ENCODE results near the gene GALNT5. TPM values are rescaled to one million over a fixed set of nuclear protein-coding genes. Genes with fewer than 3 reads are reported as not detected.
A peak's percentile ranks its signal among the peaks of the same experiment; 100 is the strongest.

The GALNT5 gene
- 0.11 TPM for total RNA-seq

- no peak for TF ChIP-seq CTCF (IDR thresholded peaks at IDR 0.05)
- no peaks in the 10 kb centered on the region for H3K36me3 ChIP-seq
- no peaks in the 10 kb centered on the region for H3K27me3 ChIP-seq
- DNase-seq (ENCODE audit: low spot score in 2 of 2): no peak
- H3K4me3 ChIP-seq: peak within 1 kb of the TSS; percentile 27 to 48
- no peaks in the 10 kb centered on the region for H3K9me3 ChIP-seq
- peak within 1 kb of the TSS; percentile 14 to 40 for H3K27ac ChIP-seq
- peaks cover 0 to 6% of the 10 kb centered on the region in 2 donors for H3K4me1 ChIP-seq
- intact Hi-C loops (cut with DNase I): loop anchor here (10.0 kb wide), 1 partner anchor 923 kb away; the partner anchor contains the start of gene NR4A2
Measured at GRCh38 chr2:157257312-157258252, at the start of gene GALNT5. GALNT5 (plus strand) TSS chr2:157257705; CDS start chr2:157258083, 378 bp downstream.

- TF ChIP-seq CTCF (IDR thresholded peaks at IDR 0.05): no peak
- H3K27me3 ChIP-seq: no peaks in the 10 kb centered on the region
- intact Hi-C loops (cut with DNase I): no loop called here
- no peaks in the 10 kb centered on the region for H3K4me1 ChIP-seq
- no peaks in the 10 kb centered on the region for H3K9me3 ChIP-seq
- DNase-seq (ENCODE audit: low spot score in 2 of 2): no peak
- H3K4me3 ChIP-seq: no peak overlapping the region
- H3K27ac ChIP-seq: no peak overlapping the region
- H3K36me3 ChIP-seq: no peaks in the 10 kb centered on the region
Measured at GRCh38 chr2:157216286-157216965, 41.1 kb upstream of the GALNT5 start.

GRCh38 chr2:157217409-157217808, 40.1 kb upstream of the GALNT5 start:
- no peak for DNase-seq (ENCODE audit: low spot score in 2 of 2)
- intact Hi-C loops (cut with DNase I): no loop called here
- TF ChIP-seq CTCF (IDR thresholded peaks at IDR 0.05): no peak

GRCh38 chr2:157218911-157219310, 38.6 kb upstream of the GALNT5 start:
- Histone ChIP-seq H3K4me3 (no peak overlapping the region), H3K4me1 (no peaks in the 10 kb centered on the region), H3K9me3 (no peaks in the 10 kb centered on the region), H3K27ac (no peak overlapping the region), H3K27me3 (no peaks in the 10 kb centered on the region), H3K36me3 (no peaks in the 10 kb centered on the region)
- no peak for TF ChIP-seq CTCF (IDR thresholded peaks at IDR 0.05)
- intact Hi-C loops (cut with DNase I): no loop called here
- no peak for DNase-seq (ENCODE audit: low spot score in 2 of 2)

More at GRCh38 chr2:157217409-157217808, 40.1 kb upstream of the GALNT5 start:
- Histone ChIP-seq H3K36me3 (no peaks in the 10 kb centered on the region), H3K27ac (no peak overlapping the region), H3K9me3 (no peaks in the 10 kb centered on the region), H3K4me1 (no peaks in the 10 kb centered on the region), H3K27me3 (no peaks in the 10 kb centered on the region), H3K4me3 (no peak overlapping the region)

- no peak for TF ChIP-seq CTCF (IDR thresholded peaks at IDR 0.05)
Measured at GRCh38 chr2:157220502-157220901, 37.0 kb upstream of the GALNT5 start.

More at GRCh38 chr2:157220502-157220901, 37.0 kb upstream of the GALNT5 start:
- no peaks in the 10 kb centered on the region for H3K4me1 ChIP-seq
- intact Hi-C loops (cut with DNase I): no loop called here
- H3K27ac ChIP-seq: no peak overlapping the region
- H3K27me3 ChIP-seq: no peaks in the 10 kb centered on the region
- DNase-seq (ENCODE audit: low spot score in 2 of 2): no peak
- no peaks in the 10 kb centered on the region for H3K9me3 ChIP-seq
- H3K4me3 ChIP-seq: no peak overlapping the region
- no peaks in the 10 kb centered on the region for H3K36me3 ChIP-seq

Measured in ascending aorta (tissue), 2 donors.